ENCODE results near the gene CABP7.

Gene CABP7

GRCh38 chr22:29780748-29781676, 61.2 kb downstream of the CABP7 start:
- DNase-seq (ENCODE audit: low spot score), result peak; percentile 92

Data from AG20443 (cell line).